ENCODE data around the gene CD8B2. TPM values are rescaled to one million over a fixed set of nuclear protein-coding genes. Genes with fewer than 3 reads are reported as not detected.

The CD8B2 gene
- not detected in 2 replicates for total RNA-seq

GRCh38 chr2:106486551-106487385 is at the start of gene CD8B2:
CD8B2 (plus strand) TSS chr2:106487364; CDS start chr2:106487427, 63 bp downstream.

DNA sequence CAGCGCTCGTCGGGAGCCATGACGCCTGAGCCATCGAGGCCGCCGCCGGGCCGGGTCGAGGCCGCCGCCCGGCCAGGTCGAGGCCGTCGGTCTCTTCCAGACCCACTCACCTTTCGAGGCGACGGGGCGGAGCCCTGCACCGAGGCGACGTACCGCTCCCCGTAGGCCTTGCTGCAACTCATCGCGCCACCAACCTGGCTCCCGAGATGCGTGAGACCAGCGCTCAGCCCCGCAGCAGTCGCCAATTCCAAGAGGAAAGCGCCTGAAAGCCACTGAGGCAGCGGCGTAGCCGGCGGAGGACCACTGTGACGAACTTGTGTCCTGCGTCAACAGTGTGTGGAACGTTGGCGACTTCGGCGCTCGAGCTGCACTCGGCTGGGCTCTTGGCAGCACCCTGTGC is 19.1 kb upstream of the CD8B2 start, which contains the start of gene RGPD3:
TSS of gene RGPD3 (minus strand) at position 307 of the 400 bp plus-strand sequence. CDS start at position 182, 125 bp downstream.

Other genes with a start within 250 kb of the CD8B2 start
- 0.24 and 0.50 TPM in 2 replicates for gene RGPD3, start 19.0 kb upstream of the CD8B2 start, total RNA-seq